ENCODE measurements around the gene HES1. TPM values are rescaled to one million over a fixed set of nuclear protein-coding genes. Genes with fewer than 3 reads are reported as not detected.

HES1 gene
- total RNA-seq, 6 experiments from 2014 or later: 4.8 to 15.1 (median 13.4) TPM

DNA sequence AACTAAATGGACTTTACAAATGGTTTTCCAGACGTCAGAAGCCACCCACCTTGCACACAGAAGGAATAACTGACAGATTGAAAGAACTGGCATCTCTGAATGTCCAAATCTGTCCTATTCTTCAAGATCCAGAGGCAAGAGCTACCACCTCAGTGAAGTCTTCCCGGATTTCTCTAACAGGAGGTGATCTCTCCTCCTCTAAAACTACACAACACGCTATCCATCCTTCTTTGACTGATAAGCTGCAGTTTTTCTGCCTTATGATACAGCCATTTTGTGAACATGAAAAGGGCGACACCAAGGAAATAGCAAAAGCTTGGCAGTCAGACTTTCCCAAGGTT is 37.1 kb upstream of the HES1 start:
- no peak overlapping the region for H3K4me3 Mint-ChIP-seq

DNA sequence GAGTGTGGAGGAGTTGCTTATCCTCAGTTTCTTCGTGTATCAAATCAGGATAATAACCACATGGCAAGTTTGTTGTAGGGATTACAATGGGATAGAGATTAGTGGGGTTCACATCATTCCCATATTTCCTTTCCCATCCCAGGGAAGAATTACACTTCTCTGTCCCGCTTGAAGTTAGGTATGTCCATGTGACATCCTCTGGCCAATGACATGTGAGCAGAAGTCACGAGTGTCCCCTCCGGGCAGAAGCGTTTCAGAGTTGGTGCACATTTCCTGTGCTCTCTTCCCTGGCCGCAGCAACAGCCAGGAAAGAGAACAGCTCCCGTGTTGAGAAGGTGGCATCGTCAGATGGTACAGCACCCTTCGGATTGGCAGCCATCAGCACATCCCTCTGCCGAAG is 36.7 kb upstream of the HES1 start:
- Mint-ChIP-seq H3K27ac (no peak overlapping the region), H3K9me3 (no peaks in the 10 kb centered on the region), H3K27me3 (ENCODE audit: insufficient read depth) (peaks cover 46% of the 10 kb centered on the region), H3K4me1 (ENCODE audit: low read depth) (no peaks in the 10 kb centered on the region), H3K4me3 (no peak overlapping the region), H3K36me3 (ENCODE audit: low read depth) (no peaks in the 10 kb centered on the region)
- TF ChIP-seq, protein P1, sequence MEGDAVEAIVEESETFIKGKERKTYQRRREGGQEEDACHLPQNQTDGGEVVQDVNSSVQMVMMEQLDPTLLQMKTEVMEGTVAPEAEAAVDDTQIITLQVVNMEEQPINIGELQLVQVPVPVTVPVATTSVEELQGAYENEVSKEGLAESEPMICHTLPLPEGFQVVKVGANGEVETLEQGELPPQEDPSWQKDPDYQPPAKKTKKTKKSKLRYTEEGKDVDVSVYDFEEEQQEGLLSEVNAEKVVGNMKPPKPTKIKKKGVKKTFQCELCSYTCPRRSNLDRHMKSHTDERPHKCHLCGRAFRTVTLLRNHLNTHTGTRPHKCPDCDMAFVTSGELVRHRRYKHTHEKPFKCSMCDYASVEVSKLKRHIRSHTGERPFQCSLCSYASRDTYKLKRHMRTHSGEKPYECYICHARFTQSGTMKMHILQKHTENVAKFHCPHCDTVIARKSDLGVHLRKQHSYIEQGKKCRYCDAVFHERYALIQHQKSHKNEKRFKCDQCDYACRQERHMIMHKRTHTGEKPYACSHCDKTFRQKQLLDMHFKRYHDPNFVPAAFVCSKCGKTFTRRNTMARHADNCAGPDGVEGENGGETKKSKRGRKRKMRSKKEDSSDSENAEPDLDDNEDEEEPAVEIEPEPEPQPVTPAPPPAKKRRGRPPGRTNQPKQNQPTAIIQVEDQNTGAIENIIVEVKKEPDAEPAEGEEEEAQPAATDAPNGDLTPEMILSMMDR (IDR thresholded peaks at IDR 0.05): no peak
- DNase-seq: no peak

More for the DNA sequence above, 37.1 kb upstream of the HES1 start:
- Mint-ChIP-seq H3K4me1 (ENCODE audit: low read depth) (no peaks in the 10 kb centered on the region), H3K36me3 (ENCODE audit: low read depth) (no peaks in the 10 kb centered on the region), H3K9me3 (no peaks in the 10 kb centered on the region), H3K27ac (no peak overlapping the region), H3K27me3 (ENCODE audit: insufficient read depth) (peaks cover 42% of the 10 kb centered on the region)
- no peak for DNase-seq
- TF ChIP-seq, protein P1 (IDR thresholded peaks at IDR 0.05): no peak

DNA sequence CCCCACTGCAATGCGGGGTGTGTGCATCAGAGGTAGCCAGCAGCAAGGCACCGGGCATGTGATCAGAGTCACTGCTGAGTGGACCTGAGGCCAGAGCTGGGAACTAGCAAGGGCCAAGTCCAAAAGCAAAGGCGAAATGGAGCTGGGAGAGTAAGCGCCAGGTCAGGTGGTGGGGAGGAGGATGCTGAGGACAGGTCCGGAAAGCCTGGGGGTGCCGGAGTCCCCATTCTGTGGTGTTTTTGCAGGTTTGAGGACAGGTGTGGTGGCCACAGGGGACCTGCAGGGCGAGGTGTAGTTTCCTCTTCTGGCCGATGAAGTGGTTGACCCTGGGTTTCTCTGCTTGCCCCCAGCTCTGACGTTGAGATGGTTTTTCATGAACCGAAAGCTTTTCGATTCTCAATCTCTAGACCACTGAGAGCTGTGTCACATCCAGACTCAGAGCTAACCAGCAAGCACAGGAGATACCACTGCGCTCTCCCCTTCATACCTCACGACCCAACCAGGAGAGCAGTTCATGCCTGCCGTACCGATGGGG is 35.0 kb upstream of the HES1 start:
- Mint-ChIP-seq H3K27me3 (ENCODE audit: insufficient read depth) (peaks cover 53% of the 10 kb centered on the region), H3K9me3 (no peaks in the 10 kb centered on the region), H3K4me3 (no peak overlapping the region), H3K36me3 (ENCODE audit: low read depth) (no peaks in the 10 kb centered on the region), H3K27ac (no peak overlapping the region), H3K4me1 (ENCODE audit: low read depth) (no peaks in the 10 kb centered on the region)
- no peak for DNase-seq
- TF ChIP-seq, protein P1 (IDR thresholded peaks at IDR 0.05): no peak

DNA sequence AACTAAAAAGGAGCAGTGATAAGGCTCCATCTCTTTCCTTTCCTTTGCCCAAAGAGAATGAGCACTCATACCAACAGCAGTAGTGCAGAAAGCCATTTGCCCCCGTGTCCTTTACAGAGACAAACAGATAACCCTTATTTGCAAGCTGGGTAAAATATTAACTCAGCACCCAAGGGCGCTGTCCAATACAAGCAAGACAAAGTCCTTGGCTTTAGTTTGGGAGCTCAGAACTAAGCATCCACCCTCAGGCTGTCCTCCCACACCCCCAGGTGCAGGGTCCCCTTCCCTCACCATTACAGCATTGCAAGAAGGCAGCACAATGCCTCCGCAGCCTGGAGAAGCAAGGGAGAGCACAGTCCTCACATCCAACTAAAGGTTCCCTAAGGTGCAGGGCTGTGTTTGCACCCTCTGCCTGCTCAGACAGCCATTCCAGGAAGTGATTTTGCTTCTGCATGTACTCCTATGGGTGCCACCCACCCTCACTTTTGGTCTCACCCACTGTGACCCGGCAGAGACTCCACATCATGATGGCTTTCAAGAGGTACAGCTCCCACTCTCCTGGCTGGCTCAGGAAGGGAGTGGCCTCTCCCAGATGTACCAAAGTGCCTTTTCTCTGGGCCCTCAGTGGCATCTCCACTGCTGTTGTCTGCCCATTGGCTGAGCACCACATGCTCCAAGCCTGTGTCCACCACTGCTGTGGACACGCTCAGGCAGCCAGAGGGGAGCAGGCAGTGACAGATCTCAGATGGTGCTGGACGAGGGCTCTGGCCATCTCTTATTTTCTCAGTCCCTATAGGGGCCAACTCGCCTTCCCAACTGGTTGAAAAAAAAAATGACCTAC is 34.1 kb upstream of the HES1 start:
- Mint-ChIP-seq H3K36me3 (ENCODE audit: low read depth) (no peaks in the 10 kb centered on the region), H3K27me3 (ENCODE audit: insufficient read depth) (peaks cover 60% of the 10 kb centered on the region), H3K4me3 (no peak overlapping the region), H3K4me1 (ENCODE audit: low read depth) (no peaks in the 10 kb centered on the region), H3K9me3 (no peaks in the 10 kb centered on the region), H3K27ac (no peak overlapping the region)
- TF ChIP-seq, protein P1 (IDR thresholded peaks at IDR 0.05): no peak
- DNase-seq: no peak

DNA sequence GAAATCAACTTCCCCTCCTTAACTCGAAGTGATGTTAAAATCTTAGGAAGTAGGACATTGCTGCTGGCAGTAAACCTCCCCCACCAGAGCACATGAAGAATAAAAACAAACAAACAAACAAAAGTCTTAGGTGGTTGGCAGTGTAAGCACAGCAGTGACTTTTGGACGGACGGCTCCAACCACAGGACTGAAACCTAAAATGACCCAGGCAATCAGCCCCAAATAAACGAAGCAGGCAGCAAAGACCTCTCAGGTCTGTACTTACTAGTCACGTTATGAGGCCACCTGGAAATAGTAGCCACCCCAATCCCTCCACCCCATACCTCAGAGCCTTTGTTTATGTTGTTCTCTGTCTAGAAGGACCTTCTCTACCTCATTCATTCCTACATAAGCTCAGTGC is 33.5 kb upstream of the HES1 start:
- H3K4me3 Mint-ChIP-seq: no peak overlapping the region
- no peaks in the 10 kb centered on the region for H3K4me1 Mint-ChIP-seq (ENCODE audit: low read depth)
- H3K27me3 Mint-ChIP-seq (ENCODE audit: insufficient read depth): peaks cover 59% of the 10 kb centered on the region
- DNase-seq: no peak
- no peaks in the 10 kb centered on the region for H3K36me3 Mint-ChIP-seq (ENCODE audit: low read depth)
- TF ChIP-seq, protein P1 (IDR thresholded peaks at IDR 0.05): no peak
- H3K27ac Mint-ChIP-seq: no peak overlapping the region
- no peaks in the 10 kb centered on the region for H3K9me3 Mint-ChIP-seq

All from HFFc6 (cell line).